GM13977 (cell line): Measurements from ENCODE around the gene LRP1B.

Source experiments
- DNase-seq: peaks from one replicate; pipeline ENCODE4 v3.0.0; 2012; ENCODE audit warnings: low spot score
- CTCF ChIP-seq: IDR thresholded peaks from 2 replicates; pipeline ENCODE4 v1.5.1; 2012; ENCODE audit warnings: mild to moderate bottlenecking, control low read depth; ENCODE audit not compliant: insufficient read depth; ENCODE audit errors: extremely low read depth, missing control alignments
- in situ Hi-C: fragments of 300-500 bp; cut with MboI; formaldehyde crosslinking; loops from one replicate; pipeline ENCODE4 v1.12.0; 2022; ENCODE audit warnings: low sequenced_read_pairs, low pct_unique_long_range_greater_than_20kb, mixed read lengths, inconsistent platforms; ENCODE audit not compliant: unreplicated experiment

The LRP1B gene

GRCh38 chr2:140249821-140250220 lies 1881.0 kb downstream of the LRP1B start:
- in situ Hi-C loops, result no loop called here
- no peak for DNase-seq
- TF ChIP-seq CTCF, result no peak

GRCh38 chr2:140248623-140249022 lies 1882.2 kb downstream of the LRP1B start:
- no peak for TF ChIP-seq CTCF
- no peak for DNase-seq
- in situ Hi-C loops, result no loop called here

- DNase-seq, result no peak
- TF ChIP-seq CTCF, result no peak
- in situ Hi-C loops, result no loop called here
Observed at GRCh38 chr2:140247451-140248195, 1883.2 kb downstream of the LRP1B start.

GRCh38 chr2:140246957-140247356 lies 1883.9 kb downstream of the LRP1B start:
- in situ Hi-C loops, result no loop called here
- DNase-seq, result no peak
- TF ChIP-seq CTCF, result no peak

GRCh38 chr2:140246058-140246457 lies 1884.8 kb downstream of the LRP1B start:
- in situ Hi-C loops, result no loop called here
- no peak for DNase-seq

GRCh38 chr2:140242889-140243288 lies 1887.9 kb downstream of the LRP1B start:
- no peak for DNase-seq
- TF ChIP-seq CTCF, result no peak
- in situ Hi-C loops, result no loop called here

More at GRCh38 chr2:140246058-140246457, 1884.8 kb downstream of the LRP1B start:
- TF ChIP-seq CTCF, result no peak
